GM19025 (cell line): ENCODE data around the gene PSMD14.
"Not testable (repeated sequence)": the region's sequence is repeated elsewhere in the genome, so short reads cannot be mapped to it uniquely, and the experiment has no call there.

Source experiments
- ATAC-seq: cut with Tn5 transposase; IDR thresholded peaks from one replicate; pipeline ENCODE4 v1.9.1; 2021; ENCODE audit warnings: mild to moderate bottlenecking, low read depth, moderate library complexity; ENCODE audit not compliant: unreplicated experiment

Gene PSMD14

GRCh38 chr2:161332371-161332967 lies 24.2 kb downstream of the PSMD14 start:
- no peak for ATAC-seq

- no peak for ATAC-seq
Measured at GRCh38 chr2:161335626-161336025, 27.4 kb downstream of the PSMD14 start.

GRCh38 chr2:161337247-161337646 lies 29.0 kb downstream of the PSMD14 start:
- no peak for ATAC-seq

- ATAC-seq = not testable (repeated sequence)
Measured at GRCh38 chr2:161339532-161339931, 31.3 kb downstream of the PSMD14 start.

- ATAC-seq = not testable (repeated sequence)
Measured at GRCh38 chr2:161340930-161341413, 32.7 kb downstream of the PSMD14 start.

- ATAC-seq = no peak
Measured at GRCh38 chr2:161343235-161343634, 35.0 kb downstream of the PSMD14 start.

GRCh38 chr2:161344692-161345091 lies 36.5 kb downstream of the PSMD14 start:
- ATAC-seq = no peak

- ATAC-seq = no peak
Measured at GRCh38 chr2:161351678-161352077, 43.5 kb downstream of the PSMD14 start.

- no peak for ATAC-seq
Measured at GRCh38 chr2:161352719-161353118, 44.5 kb downstream of the PSMD14 start.

GRCh38 chr2:161353543-161353942 lies 45.3 kb downstream of the PSMD14 start:
- no peak for ATAC-seq

GRCh38 chr2:161354106-161354505 lies 45.9 kb downstream of the PSMD14 start:
- ATAC-seq = no peak

- ATAC-seq = no peak
Measured at GRCh38 chr2:161355106-161355505, 46.9 kb downstream of the PSMD14 start.

- ATAC-seq = no peak
Measured at GRCh38 chr2:161355983-161356382, 47.8 kb downstream of the PSMD14 start.

GRCh38 chr2:161357097-161357496 lies 48.9 kb downstream of the PSMD14 start:
- no peak for ATAC-seq

- ATAC-seq = no peak
Measured at GRCh38 chr2:161358838-161359237, 50.6 kb downstream of the PSMD14 start.

- not testable (repeated sequence) for ATAC-seq
Measured at GRCh38 chr2:161360095-161360654, 52.0 kb downstream of the PSMD14 start.

GRCh38 chr2:161362568-161363166 lies 54.4 kb downstream of the PSMD14 start:
- no peak for ATAC-seq

- no peak for ATAC-seq
Measured at GRCh38 chr2:161367675-161368074, 59.5 kb downstream of the PSMD14 start.

- no peak for ATAC-seq
Measured at GRCh38 chr2:161369311-161369710, 61.1 kb downstream of the PSMD14 start.

- no peak for ATAC-seq
Measured at GRCh38 chr2:161370981-161371380, 62.8 kb downstream of the PSMD14 start.

GRCh38 chr2:161371869-161372268 lies 63.6 kb downstream of the PSMD14 start:
- ATAC-seq = no peak

- no peak for ATAC-seq
Measured at GRCh38 chr2:161373942-161374341, 65.7 kb downstream of the PSMD14 start.
